HepG2 (cell line): ENCODE results near the gene SYT7. TPM values are rescaled to one million over a fixed set of nuclear protein-coding genes. Genes with fewer than 3 reads are reported as not detected.

ENCODE experiments used
- ATAC-seq: fragments of 200-7000 bp; cut with Tn5 transposase; 3 replicates; pipeline ENCODE4 v1.9.1; 2020; ENCODE audit warnings: mild to moderate bottlenecking, moderate library complexity
- BruUV-seq: library from RNA; stranded (reverse); fragments of 400-500 nt; replicated peaks from 2 replicates; lab custom pipeline; 2021; lab: Mats Ljungman, UMichigan
- CTCF ChIA-PET: fragments of 300-600 bp; formaldehyde crosslinking; extraction: SDS; loops from one replicate; lab custom pipeline; 2021; ENCODE audit warnings: low total read pairs, inconsistent platforms, low intra/inter-chr PET ratio; lab: Yijun Ruan, JAX
- POLR2A ChIA-PET: fragments of 350-600 bp; sonication (Branson Sonifier 250); formaldehyde crosslinking; loops from one replicate; lab custom pipeline; 2020; ENCODE audit warnings: antibody characterized with exemption, inconsistent platforms; lab: Yijun Ruan, JAX
- DNase-seq: peaks from one replicate; pipeline ENCODE4 v3.0.0-alpha.2; 2015; ENCODE audit warnings: low spot score
- FAIRE-seq: peaks from 3 replicates; lab custom pipeline; 2011; peaks lifted over from hg19 to GRCh38; lab: Jason Lieb, UNC
- H2AFZ ChIP-seq: one replicate; pipeline ENCODE4 v1.6.1; 2011; ENCODE audit warnings: low read length, inconsistent platforms
- H3K27ac ChIP-seq: fragments of 300-600 bp; 3 replicates; pipeline ENCODE4 v1.8.0; 2011; ENCODE audit warnings: mixed run types, mild to moderate bottlenecking, mixed read lengths, low read length, inconsistent platforms; ENCODE audit not compliant: insufficient read depth; ENCODE audit errors: extremely low read length
- H3K27me3 ChIP-seq, 2 experiments: fragments of 200-600 bp in 1 of 2; 2 replicates in 1 of 2; 3 replicates in 1 of 2; pipeline versions ENCODE4 v1.6.0 to v1.8.0; 2011; ENCODE audit warnings: low read length in 2 of 2, mild to moderate bottlenecking in 2 of 2, moderate library complexity in 2 of 2, inconsistent platforms in 1 of 2; ENCODE audit not compliant: insufficient read depth in 2 of 2, control insufficient read depth in 1 of 2
- H3K36me3 ChIP-seq, 2 experiments: fragments of 200-600 bp in 1 of 2; replicated peaks in 1 of 2; 2 replicates in 1 of 2; 3 replicates in 1 of 2; pipeline versions ENCODE4 v1.5.1 to v1.8.0; 2011; ENCODE audit warnings: low read length in 2 of 2, inconsistent platforms in 1 of 2; ENCODE audit not compliant: insufficient read depth in 2 of 2, control insufficient read depth in 1 of 2
- H3K4me1 ChIP-seq: 2 replicates; pipeline ENCODE4 v1.5.1; 2012; ENCODE audit warnings: low read length, inconsistent platforms; ENCODE audit not compliant: insufficient read depth
- H3K4me2 ChIP-seq: 2 replicates; pipeline ENCODE4 v1.6.0; 2011; ENCODE audit warnings: low read depth, low read length, inconsistent platforms
- H3K4me3 ChIP-seq, 3 experiments: fragments of 200-600 bp in 1 of 3; sonication (generic), shearing (Covaris generic) in 1 of 3; replicated peaks in 1 of 3; 2 replicates each; pipeline ENCODE4 v1.5.1; 2011 to 2016; ENCODE audit warnings: low read length in 3 of 3, inconsistent platforms in 2 of 3, low read depth in 2 of 3, mild to moderate bottlenecking in 2 of 3, control low read depth in 1 of 3, mixed read lengths in 1 of 3; ENCODE audit not compliant: insufficient read depth in 1 of 3
- H3K79me2 ChIP-seq: one replicate; pipeline ENCODE4 v1.6.1; 2011; ENCODE audit warnings: low read length, inconsistent platforms; ENCODE audit not compliant: insufficient read depth
- H3K9ac ChIP-seq: 2 replicates; pipeline ENCODE4 v1.6.0; 2011; ENCODE audit warnings: mild to moderate bottlenecking, low read depth, low read length, inconsistent platforms; ENCODE audit not compliant: insufficient read depth
- H3K9me3 ChIP-seq: 2 replicates; pipeline ENCODE4 v1.5.1; 2012; ENCODE audit warnings: mild to moderate bottlenecking, low read length
- H4K20me1 ChIP-seq: 2 replicates; pipeline ENCODE4 v1.6.0; 2011; ENCODE audit warnings: inconsistent platforms, mild to moderate bottlenecking, low read length, moderate library complexity; ENCODE audit not compliant: insufficient read depth
- ELF4 ChIP-seq: sonication (generic); formaldehyde crosslinking; IDR thresholded peaks from 2 replicates; pipeline ENCODE4 v1.5.0; 2020; ENCODE audit warnings: missing genetic modification reagents, mild to moderate bottlenecking, moderate library complexity, borderline replicate concordance
- ETV5 ChIP-seq: IDR thresholded peaks from 2 replicates; pipeline ENCODE4 v1.6.1; 2018; ENCODE audit warnings: missing biosample characterization, missing genetic modification reagents, inconsistent platforms, borderline replicate concordance
- SNAPC2 ChIP-seq: sonication (generic); formaldehyde crosslinking; IDR thresholded peaks from 2 replicates; pipeline ENCODE4 v1.8.1; 2022; ENCODE audit warnings: mild to moderate bottlenecking, missing genetic modification reagents
- TOPORS ChIP-seq: sonication (generic); formaldehyde crosslinking; IDR thresholded peaks from 2 replicates; pipeline ENCODE4 v1.8.0; 2023; ENCODE audit warnings: mild to moderate bottlenecking, missing genetic modification reagents
- XRCC5 ChIP-seq: fragments of 200-400 bp; formaldehyde crosslinking; optimal IDR thresholded peaks from 2 replicates; pipeline ENCODE3; 2017; ENCODE audit warnings: mild to moderate bottlenecking, low read length
- ZNF251 ChIP-seq: sonication (generic); formaldehyde crosslinking; IDR thresholded peaks from 2 replicates; pipeline ENCODE4 v1.9.0; 2021; ENCODE audit warnings: mild to moderate bottlenecking, missing genetic modification reagents
- ZNF317 ChIP-seq: sonication (generic); formaldehyde crosslinking; IDR thresholded peaks from 2 replicates; pipeline ENCODE4 v1.5.0; 2020; ENCODE audit warnings: mild to moderate bottlenecking, missing genetic modification reagents
- ZNF577 ChIP-seq: sonication (generic); formaldehyde crosslinking; IDR thresholded peaks from 2 replicates; pipeline ENCODE4 v1.4.0; 2020; ENCODE audit warnings: mild to moderate bottlenecking, low read depth, missing genetic modification reagents, borderline replicate concordance
- ZNF607 ChIP-seq: sonication (generic); formaldehyde crosslinking; IDR thresholded peaks from 2 replicates; pipeline ENCODE4 v1.5.1; 2020; ENCODE audit warnings: missing genetic modification reagents, mild to moderate bottlenecking, borderline replicate concordance
- ZNF839 ChIP-seq: sonication (generic); formaldehyde crosslinking; IDR thresholded peaks from 2 replicates; pipeline ENCODE4 v1.4.0; 2020; ENCODE audit warnings: missing genetic modification reagents, mild to moderate bottlenecking, borderline replicate concordance
- ZNF850 ChIP-seq: sonication (generic); formaldehyde crosslinking; conservative IDR thresholded peaks from 2 replicates; pipeline ENCODE4 v1.9.0; 2021; ENCODE audit warnings: mild to moderate bottlenecking, missing genetic modification reagents
- ZSCAN29 ChIP-seq: sonication (generic); formaldehyde crosslinking; conservative IDR thresholded peaks from 2 replicates; pipeline ENCODE4 v1.4.0; 2020; ENCODE audit warnings: mild to moderate bottlenecking, missing genetic modification reagents
- WGBS: methylation state at CpG from one replicate; pipeline ENCODE4 v1.1.6; 2017; ENCODE audit warnings: low lambda C conversion rate; 5-methylcytosine and 5-hydroxymethylcytosine counted together
- in situ Hi-C: cut with HindIII; loops from 2 replicates; pipeline ENCODE4 v1.10.0; 2017; ENCODE audit warnings: low pct_unique_long_range_greater_than_20kb; ENCODE audit not compliant: extremely low pct_ligation_motif_present
- intact Hi-C: fragments of 100-400 bp; cut with micrococcal nuclease; formaldehyde crosslinking; loops from one replicate; pipeline ENCODE4 v1.10.0; 2022; ENCODE audit not compliant: unreplicated experiment
- polyA plus RNA-seq, 8 experiments: library from polyadenylated mRNA; depleted of rRNA in 3 of 8; stranded (reverse) in 7 of 8; unstranded in 1 of 8; fragments of >200 nt; fragmentation: Illumina TruSeq in 4 of 8; extraction: Trizol in 4 of 8; gene quantifications; 2 replicates each; pipeline versions ENCODE4 v1.2.1 to v1.2.3, GENCODE V29; 2011 to 2016; ENCODE audit warnings: low read depth in 4 of 8, missing spikeins in 1 of 8, mixed read lengths in 1 of 8; ENCODE audit not compliant: insufficient read depth in 1 of 8
- total RNA-seq, 5 experiments: library from RNA; depleted of rRNA; stranded (reverse); fragments of >200 nt; fragmentation: Illumina TruSeq; extraction: Trizol; gene quantifications; 2 replicates each; pipeline ENCODE4 v1.2.3, GENCODE V29; 2016; ENCODE audit warnings: low read depth in 1 of 5
- TF ChIP-seq, protein P1 (sequence below): sonication (generic); formaldehyde crosslinking; IDR thresholded peaks from 2 replicates; pipeline ENCODE4 v1.8.0; 2022; ENCODE audit warnings: mild to moderate bottlenecking, missing genetic modification reagents
- TF ChIP-seq, protein P2 (sequence below): sonication (generic); formaldehyde crosslinking; IDR thresholded peaks from 2 replicates; pipeline ENCODE4 v1.4.0; 2020; ENCODE audit warnings: mild to moderate bottlenecking, missing genetic modification reagents
- TF ChIP-seq, protein P3 (sequence below): IDR thresholded peaks from 2 replicates; pipeline ENCODE4 v1.4.0; 2020; ENCODE audit warnings: mild to moderate bottlenecking, missing genetic modification reagents

SYT7 gene
- total and polyA plus RNA-seq, 2 of the 13 experiments (the other 11 are each of a cell fraction or from before 2014, with no cell fraction given), result 1.4 to 4.4 TPM

DNA sequence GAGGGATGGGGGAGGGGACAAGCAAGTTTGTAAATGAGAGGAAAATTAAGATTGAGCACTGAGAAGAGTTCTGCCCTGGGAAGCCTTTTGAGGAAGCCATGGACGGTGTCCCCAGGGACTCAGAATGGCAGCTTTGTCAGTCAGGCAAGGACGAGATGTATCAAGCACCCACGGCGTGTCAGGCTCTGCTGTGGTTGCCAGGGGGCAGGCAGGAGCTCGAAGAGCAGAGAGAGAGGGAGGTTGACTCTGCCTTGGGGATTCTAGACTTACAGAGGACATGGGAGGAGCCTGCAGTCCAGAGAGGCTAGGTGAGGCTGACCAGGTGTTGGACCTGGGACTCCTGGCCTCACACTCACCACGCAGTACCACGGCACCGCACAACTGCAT, 29.1 kb upstream of the SYT7 start:
- intact Hi-C loops (loop anchor here (2.0 kb wide), 1 partner anchor 29 kb away; the partner anchor contains the start of gene SYT7), in situ Hi-C loops (no loop called here)
- FAIRE-seq (no peak), DNase-seq (no peak), ATAC-seq (peak; percentile 70)
- no peak overlapping the region for H3K9ac ChIP-seq
- peaks cover 2 to 21% of the 10 kb centered on the region in 2 experiments for H3K27me3 ChIP-seq
- no peaks in the 10 kb centered on the region for H3K36me3 ChIP-seq
- no peaks in the 10 kb centered on the region for H4K20me1 ChIP-seq
- peaks cover 62% of the 10 kb centered on the region for H3K4me1 ChIP-seq
- ChIA-PET POLR2A (no interaction called here), CTCF (interaction anchor here (1.3 kb wide), 1 partner anchor 18 kb away, joined by 4 read pairs; no protein-coding TSS in a partner anchor)
- no peak overlapping the region for H3K27ac ChIP-seq
- WGBS, result 4% methylated on average over 8 of the region's 8 CpGs
- H3K79me2 ChIP-seq, result no peaks in the 10 kb centered on the region
- no peaks in the 10 kb centered on the region for H3K9me3 ChIP-seq
- peak overlapping the region in 1 of 3 experiments; percentile 53; a peak in 2 of 6 replicates for H3K4me3 ChIP-seq
- H3K4me2 ChIP-seq, result peak overlapping the region; percentile 78
- H2AFZ ChIP-seq, result no peak overlapping the region
- no TSS peak for BruUV-seq
- TF ChIP-seq ZNF251 (CRISPR knock-in tag) (0 out of 2 replicates have a peak, but pooled peaks have one; percentile 28), XRCC5 (peak; percentile 15), ZNF839 (CRISPR knock-in tag) (0 out of 2 replicates have a peak, but pooled peaks have one; percentile 36), SNAPC2 (CRISPR knock-in tag) (0 out of 2 replicates have a peak, but pooled peaks have one; percentile 13), TOPORS (CRISPR knock-in tag) (0 out of 2 replicates have a peak, but pooled peaks have one; percentile 18), ETV5 (CRISPR knock-in tag) (peak; percentile 17; the same call in 1 of the 2 replicates), ELF4 (CRISPR knock-in tag) (no peak), ZNF317 (CRISPR knock-in tag) (0 out of 2 replicates have a peak, but pooled peaks have one; percentile 27), ZNF577 (CRISPR knock-in tag) (no peak), ZNF850 (no peak), ZSCAN29 (CRISPR knock-in tag) (peak; percentile 37; the same call in 1 of the 2 replicates), ZNF607 (0 out of 2 replicates have a peak, but pooled peaks have one; percentile 15)
- TF ChIP-seq, protein P1, sequence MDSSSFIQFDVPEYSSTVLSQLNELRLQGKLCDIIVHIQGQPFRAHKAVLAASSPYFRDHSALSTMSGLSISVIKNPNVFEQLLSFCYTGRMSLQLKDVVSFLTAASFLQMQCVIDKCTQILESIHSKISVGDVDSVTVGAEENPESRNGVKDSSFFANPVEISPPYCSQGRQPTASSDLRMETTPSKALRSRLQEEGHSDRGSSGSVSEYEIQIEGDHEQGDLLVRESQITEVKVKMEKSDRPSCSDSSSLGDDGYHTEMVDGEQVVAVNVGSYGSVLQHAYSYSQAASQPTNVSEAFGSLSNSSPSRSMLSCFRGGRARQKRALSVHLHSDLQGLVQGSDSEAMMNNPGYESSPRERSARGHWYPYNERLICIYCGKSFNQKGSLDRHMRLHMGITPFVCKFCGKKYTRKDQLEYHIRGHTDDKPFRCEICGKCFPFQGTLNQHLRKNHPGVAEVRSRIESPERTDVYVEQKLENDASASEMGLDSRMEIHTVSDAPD, result no peak
- TF ChIP-seq, protein P2, sequence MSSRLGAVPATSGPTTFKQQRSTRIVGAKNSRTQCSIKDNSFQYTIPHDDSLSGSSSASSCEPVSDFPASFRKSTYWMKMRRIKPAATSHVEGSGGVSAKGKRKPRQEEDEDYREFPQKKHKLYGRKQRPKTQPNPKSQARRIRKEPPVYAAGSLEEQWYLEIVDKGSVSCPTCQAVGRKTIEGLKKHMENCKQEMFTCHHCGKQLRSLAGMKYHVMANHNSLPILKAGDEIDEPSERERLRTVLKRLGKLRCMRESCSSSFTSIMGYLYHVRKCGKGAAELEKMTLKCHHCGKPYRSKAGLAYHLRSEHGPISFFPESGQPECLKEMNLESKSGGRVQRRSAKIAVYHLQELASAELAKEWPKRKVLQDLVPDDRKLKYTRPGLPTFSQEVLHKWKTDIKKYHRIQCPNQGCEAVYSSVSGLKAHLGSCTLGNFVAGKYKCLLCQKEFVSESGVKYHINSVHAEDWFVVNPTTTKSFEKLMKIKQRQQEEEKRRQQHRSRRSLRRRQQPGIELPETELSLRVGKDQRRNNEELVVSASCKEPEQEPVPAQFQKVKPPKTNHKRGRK (CRISPR knock-in tag), result 0 out of 2 replicates have a peak, but pooled peaks have one; percentile 14
- TF ChIP-seq, protein P3, sequence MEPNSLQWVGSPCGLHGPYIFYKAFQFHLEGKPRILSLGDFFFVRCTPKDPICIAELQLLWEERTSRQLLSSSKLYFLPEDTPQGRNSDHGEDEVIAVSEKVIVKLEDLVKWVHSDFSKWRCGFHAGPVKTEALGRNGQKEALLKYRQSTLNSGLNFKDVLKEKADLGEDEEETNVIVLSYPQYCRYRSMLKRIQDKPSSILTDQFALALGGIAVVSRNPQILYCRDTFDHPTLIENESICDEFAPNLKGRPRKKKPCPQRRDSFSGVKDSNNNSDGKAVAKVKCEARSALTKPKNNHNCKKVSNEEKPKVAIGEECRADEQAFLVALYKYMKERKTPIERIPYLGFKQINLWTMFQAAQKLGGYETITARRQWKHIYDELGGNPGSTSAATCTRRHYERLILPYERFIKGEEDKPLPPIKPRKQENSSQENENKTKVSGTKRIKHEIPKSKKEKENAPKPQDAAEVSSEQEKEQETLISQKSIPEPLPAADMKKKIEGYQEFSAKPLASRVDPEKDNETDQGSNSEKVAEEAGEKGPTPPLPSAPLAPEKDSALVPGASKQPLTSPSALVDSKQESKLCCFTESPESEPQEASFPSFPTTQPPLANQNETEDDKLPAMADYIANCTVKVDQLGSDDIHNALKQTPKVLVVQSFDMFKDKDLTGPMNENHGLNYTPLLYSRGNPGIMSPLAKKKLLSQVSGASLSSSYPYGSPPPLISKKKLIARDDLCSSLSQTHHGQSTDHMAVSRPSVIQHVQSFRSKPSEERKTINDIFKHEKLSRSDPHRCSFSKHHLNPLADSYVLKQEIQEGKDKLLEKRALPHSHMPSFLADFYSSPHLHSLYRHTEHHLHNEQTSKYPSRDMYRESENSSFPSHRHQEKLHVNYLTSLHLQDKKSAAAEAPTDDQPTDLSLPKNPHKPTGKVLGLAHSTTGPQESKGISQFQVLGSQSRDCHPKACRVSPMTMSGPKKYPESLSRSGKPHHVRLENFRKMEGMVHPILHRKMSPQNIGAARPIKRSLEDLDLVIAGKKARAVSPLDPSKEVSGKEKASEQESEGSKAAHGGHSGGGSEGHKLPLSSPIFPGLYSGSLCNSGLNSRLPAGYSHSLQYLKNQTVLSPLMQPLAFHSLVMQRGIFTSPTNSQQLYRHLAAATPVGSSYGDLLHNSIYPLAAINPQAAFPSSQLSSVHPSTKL (CRISPR knock-in tag), result 0 out of 2 replicates have a peak, but pooled peaks have one; percentile 14
